Activated CD8-positive, alpha-beta T cell treated with anti-CD3 and anti-CD28 coated beads for 36 hours (primary cell): Measurements from ENCODE around the gene ENPP6. TPM values are rescaled to one million over a fixed set of nuclear protein-coding genes. Genes with fewer than 3 reads are reported as not detected.

ENCODE experiments used
- ATAC-seq: fragments of 200-7000 bp; cut with Tn5 transposase; one replicate; pipeline ENCODE4 v1.10.0; 2021; ENCODE audit warnings: mild to moderate bottlenecking, moderate library complexity
- CTCF ChIA-PET: fragments of 350-600 bp; sonication (Branson Sonifier 250); formaldehyde crosslinking; loops from one replicate; lab custom pipeline; 2021; ENCODE audit warnings: antibody characterized with exemption; lab: Charles Lee
- POLR2A ChIA-PET: fragments of 350-600 bp; sonication (Branson Sonifier 250); formaldehyde crosslinking; loops from one replicate; lab custom pipeline; 2021; ENCODE audit warnings: antibody characterized with exemption; lab: Charles Lee
- DNase-seq: peaks from one replicate; pipeline ENCODE4 v3.0.0-alpha.2; 2020
- H3K27ac Mint-ChIP-seq: one replicate; pipeline ENCODE4 v1.8.0; 2021; ENCODE audit warnings: mild to moderate bottlenecking, mixed read lengths
- H3K27me3 Mint-ChIP-seq: one replicate; pipeline ENCODE4 v1.8.0; 2021; ENCODE audit warnings: mixed read lengths
- H3K36me3 Mint-ChIP-seq: one replicate; pipeline ENCODE4 v1.8.0; 2021; ENCODE audit warnings: low read depth, mixed read lengths
- H3K4me1 Mint-ChIP-seq: one replicate; pipeline ENCODE4 v1.8.0; 2021; ENCODE audit warnings: low read depth, mixed read lengths
- H3K4me3 Mint-ChIP-seq: one replicate; pipeline ENCODE4 v1.8.0; 2021; ENCODE audit warnings: mild to moderate bottlenecking, moderate library complexity, mixed read lengths
- H3K9me3 Mint-ChIP-seq: one replicate; pipeline ENCODE4 v1.8.0; 2021; ENCODE audit warnings: mixed read lengths
- intact Hi-C: fragments of 100-400 bp; cut with micrococcal nuclease; formaldehyde crosslinking; loops from one replicate; pipeline ENCODE4 v1.10.0; 2022
- total RNA-seq, 2 experiments: library from RNA; stranded (reverse); gene quantifications; one replicate each; pipeline ENCODE4 v1.2.3, GENCODE V29; 2021
- TF ChIP-seq, protein P1 (sequence below): fragments of 200-600 bp; IDR thresholded peaks from one replicate; pipeline ENCODE4 v1.8.0; 2022; ENCODE audit warnings: antibody characterized with exemption, mild to moderate bottlenecking

The ENPP6 gene
- total RNA-seq, 2 experiments from 2014 or later = 0.27 to 0.40 TPM

DNA sequence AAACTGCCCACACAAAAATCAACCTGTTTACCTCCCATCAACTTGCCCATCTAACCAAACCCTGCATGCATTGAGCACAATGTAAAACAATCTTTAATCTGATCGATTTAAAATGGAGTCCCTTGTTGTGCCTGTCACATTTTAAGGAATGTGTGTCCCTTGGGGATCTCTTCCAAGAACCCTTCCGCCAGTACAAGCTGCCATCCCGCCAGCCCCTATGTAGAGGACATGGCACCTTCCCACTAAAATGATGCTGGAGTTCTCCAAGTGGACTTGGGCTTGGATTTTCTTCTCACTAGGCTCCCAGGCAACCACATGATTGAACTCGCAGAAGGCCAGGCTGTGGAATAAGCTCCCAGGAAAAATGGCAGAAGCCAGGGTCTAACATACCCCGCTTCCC lies 45.8 kb upstream of the ENPP6 start:
- Mint-ChIP-seq H3K27ac (no peak overlapping the region), H3K4me3 (no peak overlapping the region), H3K9me3 (no peaks in the 10 kb centered on the region), H3K27me3 (no peaks in the 10 kb centered on the region), H3K4me1 (peaks cover 44% of the 10 kb centered on the region), H3K36me3 (no peaks in the 10 kb centered on the region)
- TF ChIP-seq, protein P1, sequence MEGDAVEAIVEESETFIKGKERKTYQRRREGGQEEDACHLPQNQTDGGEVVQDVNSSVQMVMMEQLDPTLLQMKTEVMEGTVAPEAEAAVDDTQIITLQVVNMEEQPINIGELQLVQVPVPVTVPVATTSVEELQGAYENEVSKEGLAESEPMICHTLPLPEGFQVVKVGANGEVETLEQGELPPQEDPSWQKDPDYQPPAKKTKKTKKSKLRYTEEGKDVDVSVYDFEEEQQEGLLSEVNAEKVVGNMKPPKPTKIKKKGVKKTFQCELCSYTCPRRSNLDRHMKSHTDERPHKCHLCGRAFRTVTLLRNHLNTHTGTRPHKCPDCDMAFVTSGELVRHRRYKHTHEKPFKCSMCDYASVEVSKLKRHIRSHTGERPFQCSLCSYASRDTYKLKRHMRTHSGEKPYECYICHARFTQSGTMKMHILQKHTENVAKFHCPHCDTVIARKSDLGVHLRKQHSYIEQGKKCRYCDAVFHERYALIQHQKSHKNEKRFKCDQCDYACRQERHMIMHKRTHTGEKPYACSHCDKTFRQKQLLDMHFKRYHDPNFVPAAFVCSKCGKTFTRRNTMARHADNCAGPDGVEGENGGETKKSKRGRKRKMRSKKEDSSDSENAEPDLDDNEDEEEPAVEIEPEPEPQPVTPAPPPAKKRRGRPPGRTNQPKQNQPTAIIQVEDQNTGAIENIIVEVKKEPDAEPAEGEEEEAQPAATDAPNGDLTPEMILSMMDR = no peak
- ATAC-seq (no peak), DNase-seq (no peak)
- ChIA-PET CTCF (interaction anchor here (0.6 to 6.3 kb wide), 80 partner anchors 10 to 832 kb away, joined by 3 to 89 read pairs (median 5); partner anchors contain the start of genes CASP3, IRF2 and PRIMPOL), POLR2A (interaction anchor here (0.8 to 2.6 kb wide), 10 partner anchors 8 to 385 kb away, joined by 3 to 6 read pairs (median 3); no protein-coding TSS in a partner anchor)
- intact Hi-C loops = loop anchor here (10.0 kb wide), 1 partner anchor 51 kb away; no protein-coding TSS in a partner anchor

DNA sequence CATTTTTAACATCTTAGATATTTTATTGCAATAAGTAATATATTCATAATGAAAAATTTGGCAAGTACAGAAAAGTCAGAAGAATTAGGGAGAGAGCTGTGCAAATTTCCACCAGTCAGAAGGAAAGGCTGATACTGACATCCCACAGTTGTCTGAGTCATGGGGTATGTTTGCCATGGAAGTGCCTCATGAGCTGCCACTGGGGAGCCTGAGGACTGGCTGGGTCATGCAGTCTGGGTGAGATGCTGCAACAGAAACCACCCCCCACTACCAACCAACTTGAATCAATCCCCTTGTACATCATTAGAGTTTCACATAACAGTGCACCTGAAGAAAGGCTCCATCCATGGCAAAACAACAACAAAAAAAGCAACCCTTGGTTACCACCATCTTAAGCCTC lies 45.2 kb upstream of the ENPP6 start:
- Mint-ChIP-seq H3K9me3 (no peaks in the 10 kb centered on the region), H3K4me3 (no peak overlapping the region), H3K4me1 (peaks cover 39% of the 10 kb centered on the region), H3K27ac (no peak overlapping the region), H3K27me3 (no peaks in the 10 kb centered on the region), H3K36me3 (no peaks in the 10 kb centered on the region)
- ATAC-seq (peak; percentile 38), DNase-seq (peak; percentile 46)
- TF ChIP-seq, protein P1 = no peak
- ChIA-PET CTCF (interaction anchor here (0.9 to 6.3 kb wide), 18 partner anchors 9 to 386 kb away, joined by 3 to 89 read pairs (median 12); partner anchors contain the start of genes CASP3 and PRIMPOL), POLR2A (interaction anchor here (0.8 to 1.9 kb wide), 4 partner anchors 8 to 273 kb away, joined by 3 to 6 read pairs (median 4); no protein-coding TSS in a partner anchor)
- intact Hi-C loops = loop anchor here (10.0 kb wide), 1 partner anchor 52 kb away; no protein-coding TSS in a partner anchor

DNA sequence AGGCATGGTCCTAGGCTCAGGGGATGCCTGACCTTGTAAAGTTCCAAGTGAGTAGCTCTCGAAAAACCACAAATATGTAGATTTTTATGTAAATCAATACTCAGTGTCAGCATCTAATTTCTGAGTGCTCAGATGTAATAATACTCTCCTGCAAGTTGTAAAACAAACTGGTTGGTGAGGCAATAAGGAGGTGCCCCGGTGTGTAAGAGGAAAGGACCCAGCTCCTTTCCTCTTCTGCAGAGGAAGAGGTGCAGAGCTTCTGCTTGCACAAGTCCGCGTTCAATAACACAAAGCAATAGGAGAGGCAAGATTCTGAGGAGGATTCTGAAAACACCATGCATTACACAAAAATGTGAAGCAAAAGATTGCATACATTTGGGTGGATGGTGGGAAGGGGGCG lies 43.6 kb upstream of the ENPP6 start:
- Mint-ChIP-seq H3K4me3 (no peak overlapping the region), H3K27me3 (no peaks in the 10 kb centered on the region), H3K27ac (no peak overlapping the region), H3K4me1 (peaks cover 26% of the 10 kb centered on the region), H3K9me3 (no peaks in the 10 kb centered on the region), H3K36me3 (no peaks in the 10 kb centered on the region)
- TF ChIP-seq, protein P1 = no peak
- ATAC-seq (no peak), DNase-seq (no peak)
- ChIA-PET CTCF (interaction anchor here (0.7 to 6.3 kb wide), 5 partner anchors 8 to 392 kb away, joined by 3 to 63 read pairs (median 4); no protein-coding TSS in a partner anchor), POLR2A (interaction anchor here (0.7 to 0.8 kb wide), 2 partner anchors 23 to 1930 kb away, joined by 3 to 4 read pairs; no protein-coding TSS in a partner anchor)
- intact Hi-C loops = loop anchor here (10.0 kb wide), 1 partner anchor 54 kb away; no protein-coding TSS in a partner anchor

DNA sequence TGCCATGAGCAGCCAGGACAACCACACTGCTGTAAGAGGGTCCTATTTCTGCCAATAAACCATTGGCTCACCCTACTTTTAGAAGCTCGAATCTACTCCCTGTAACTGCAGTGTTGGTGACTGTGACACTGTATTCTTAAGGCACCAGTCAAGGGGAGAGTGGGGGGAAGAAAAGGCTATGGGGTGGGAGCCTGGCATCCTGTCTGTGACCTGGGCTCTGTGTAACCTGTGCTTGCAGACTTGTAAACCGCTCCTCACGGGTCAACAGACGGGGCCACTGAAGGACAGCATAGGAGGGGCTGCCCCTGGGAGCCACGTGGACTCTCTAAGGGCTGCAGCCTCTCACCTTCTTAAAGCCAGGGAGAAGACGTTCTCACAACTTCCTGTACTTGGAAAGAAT lies 42.2 kb upstream of the ENPP6 start:
- Mint-ChIP-seq H3K4me1 (peaks cover 13% of the 10 kb centered on the region), H3K4me3 (no peak overlapping the region), H3K27me3 (no peaks in the 10 kb centered on the region), H3K9me3 (no peaks in the 10 kb centered on the region), H3K36me3 (no peaks in the 10 kb centered on the region), H3K27ac (no peak overlapping the region)
- CTCF ChIA-PET = interaction anchor here (1.0 to 6.3 kb wide), 3 partner anchors 6 to 150 kb away, joined by 3 to 63 read pairs (median 8); no protein-coding TSS in a partner anchor
- TF ChIP-seq, protein P1 = no peak
- no peak for DNase-seq
- no peak for ATAC-seq
- intact Hi-C loops = loop anchor here (10.0 kb wide), 1 partner anchor 55 kb away; no protein-coding TSS in a partner anchor
- POLR2A ChIA-PET = no interaction called here

DNA sequence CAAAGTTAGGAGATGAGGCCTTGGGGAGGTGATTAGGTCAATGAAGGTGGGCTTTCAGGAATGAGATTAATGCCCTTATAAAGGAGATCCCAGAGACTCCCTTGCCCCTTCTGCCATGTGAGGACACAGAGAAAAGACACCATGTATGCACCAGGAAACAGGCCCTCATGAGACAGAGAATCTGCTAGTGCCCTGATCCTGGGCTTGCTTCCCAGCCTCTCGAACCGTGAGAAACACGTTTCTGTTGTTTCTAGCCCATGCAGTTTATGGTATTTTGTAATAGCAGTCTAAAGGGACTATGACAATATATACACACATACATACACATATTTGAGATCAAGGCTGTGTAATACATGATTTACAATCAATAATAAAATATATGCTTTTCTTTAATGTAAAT lies 41.4 kb upstream of the ENPP6 start:
- H3K27me3 Mint-ChIP-seq = no peaks in the 10 kb centered on the region
- no peak overlapping the region for H3K4me3 Mint-ChIP-seq
- H3K36me3 Mint-ChIP-seq = no peaks in the 10 kb centered on the region
- ChIA-PET POLR2A (no interaction called here), CTCF (no interaction called here)
- no peaks in the 10 kb centered on the region for H3K9me3 Mint-ChIP-seq
- no peak for DNase-seq
- H3K27ac Mint-ChIP-seq = no peak overlapping the region
- ATAC-seq = no peak
- intact Hi-C loops = no loop called here
- TF ChIP-seq, protein P1 = no peak
- H3K4me1 Mint-ChIP-seq = peaks cover 12% of the 10 kb centered on the region
